GM06990 (cell line): ENCODE results near the gene BLM.

ENCODE experiments used
- DNase-seq: peaks from one replicate; pipeline ENCODE4 v3.0.0-alpha.2; 2011; ENCODE audit not compliant: insufficient read length; ENCODE audit errors: extremely low read depth
- H3K27me3 ChIP-seq: replicated peaks from 2 replicates; pipeline ENCODE4 v1.6.0; 2011; ENCODE audit warnings: low read length; ENCODE audit not compliant: control insufficient read depth, insufficient read depth
- H3K36me3 ChIP-seq: 2 replicates; pipeline ENCODE4 v1.5.1; 2011; ENCODE audit warnings: low read length; ENCODE audit not compliant: control insufficient read depth, insufficient read depth
- H3K4me3 ChIP-seq: replicated peaks from 2 replicates; pipeline ENCODE4 v1.5.1; 2011; ENCODE audit warnings: low read depth, mild to moderate bottlenecking, control low read depth, low read length
- TF ChIP-seq, protein P1 (sequence below): IDR thresholded peaks from 2 replicates; pipeline ENCODE4 v1.5.1; 2011; ENCODE audit warnings: low read length, control low read depth, mild to moderate bottlenecking, inconsistent platforms; ENCODE audit not compliant: insufficient read depth, poor library complexity, severe bottlenecking

Gene BLM

DNA sequence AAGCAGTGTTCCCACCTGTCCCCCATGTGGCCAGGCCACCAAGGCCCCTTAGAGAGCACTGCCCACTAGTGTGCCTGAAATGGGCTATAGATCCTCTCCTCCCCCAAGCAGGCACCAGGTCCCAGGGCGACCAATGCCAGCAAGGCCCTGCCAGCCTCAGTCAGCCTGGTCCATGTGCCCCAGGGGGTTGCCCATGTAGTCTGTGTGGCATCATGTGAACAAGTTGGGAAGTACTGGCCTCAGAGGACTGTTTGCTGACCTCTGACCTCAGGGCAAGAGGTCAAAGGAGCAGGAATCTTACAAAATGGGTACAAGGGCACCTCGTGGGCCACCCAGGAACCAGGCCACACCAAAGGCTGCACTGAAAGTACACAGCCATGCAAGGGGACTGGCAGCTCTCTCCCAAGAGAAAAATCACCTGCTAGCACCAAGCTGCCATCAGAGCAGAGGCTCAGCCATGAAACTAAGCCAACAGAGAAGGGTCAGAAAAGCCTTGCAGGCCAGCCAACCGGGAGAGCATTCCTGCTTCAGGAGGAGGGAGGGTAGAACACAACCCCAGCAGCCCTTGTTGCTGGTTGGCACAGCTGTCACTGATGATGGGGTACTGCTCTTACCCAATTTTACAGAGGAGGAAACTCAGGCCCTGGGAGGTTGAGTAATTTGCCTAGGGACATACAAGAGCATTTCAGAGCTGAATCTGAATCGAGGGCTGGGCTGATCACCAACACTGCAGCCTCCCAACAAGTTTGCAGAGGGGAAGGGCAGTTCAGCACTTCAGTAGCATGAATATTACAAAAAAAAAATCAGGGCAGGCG is 146.0 kb downstream of the BLM start:
- no peak overlapping the region for H3K4me3 ChIP-seq
- no peak for DNase-seq
- no peaks in the 10 kb centered on the region for H3K27me3 ChIP-seq
- H3K36me3 ChIP-seq = no peaks in the 10 kb centered on the region
- TF ChIP-seq, protein P1, sequence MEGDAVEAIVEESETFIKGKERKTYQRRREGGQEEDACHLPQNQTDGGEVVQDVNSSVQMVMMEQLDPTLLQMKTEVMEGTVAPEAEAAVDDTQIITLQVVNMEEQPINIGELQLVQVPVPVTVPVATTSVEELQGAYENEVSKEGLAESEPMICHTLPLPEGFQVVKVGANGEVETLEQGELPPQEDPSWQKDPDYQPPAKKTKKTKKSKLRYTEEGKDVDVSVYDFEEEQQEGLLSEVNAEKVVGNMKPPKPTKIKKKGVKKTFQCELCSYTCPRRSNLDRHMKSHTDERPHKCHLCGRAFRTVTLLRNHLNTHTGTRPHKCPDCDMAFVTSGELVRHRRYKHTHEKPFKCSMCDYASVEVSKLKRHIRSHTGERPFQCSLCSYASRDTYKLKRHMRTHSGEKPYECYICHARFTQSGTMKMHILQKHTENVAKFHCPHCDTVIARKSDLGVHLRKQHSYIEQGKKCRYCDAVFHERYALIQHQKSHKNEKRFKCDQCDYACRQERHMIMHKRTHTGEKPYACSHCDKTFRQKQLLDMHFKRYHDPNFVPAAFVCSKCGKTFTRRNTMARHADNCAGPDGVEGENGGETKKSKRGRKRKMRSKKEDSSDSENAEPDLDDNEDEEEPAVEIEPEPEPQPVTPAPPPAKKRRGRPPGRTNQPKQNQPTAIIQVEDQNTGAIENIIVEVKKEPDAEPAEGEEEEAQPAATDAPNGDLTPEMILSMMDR = no peak

DNA sequence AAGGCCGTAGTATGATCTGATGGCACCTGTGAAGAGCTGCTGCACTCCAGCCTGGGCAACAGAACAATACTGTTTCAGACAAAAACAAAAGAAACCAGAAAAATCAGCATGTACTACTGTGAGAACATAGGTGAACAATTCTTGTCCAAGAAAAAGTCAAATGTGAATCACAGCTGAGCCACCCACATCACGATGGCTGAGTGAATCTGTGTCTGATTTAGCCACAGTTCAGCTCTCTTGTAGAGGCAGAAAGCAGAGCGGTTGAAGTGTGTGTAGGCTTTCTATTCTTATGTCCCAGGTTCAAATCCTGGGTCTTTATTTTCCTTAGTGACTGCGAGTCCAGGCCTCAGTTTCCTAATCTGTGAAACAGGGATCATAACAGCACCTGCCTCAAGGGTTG is 146.8 kb downstream of the BLM start:
- no peaks in the 10 kb centered on the region for H3K36me3 ChIP-seq
- TF ChIP-seq, protein P1 = no peak
- no peaks in the 10 kb centered on the region for H3K27me3 ChIP-seq
- no peak for DNase-seq
- no peak overlapping the region for H3K4me3 ChIP-seq

DNA sequence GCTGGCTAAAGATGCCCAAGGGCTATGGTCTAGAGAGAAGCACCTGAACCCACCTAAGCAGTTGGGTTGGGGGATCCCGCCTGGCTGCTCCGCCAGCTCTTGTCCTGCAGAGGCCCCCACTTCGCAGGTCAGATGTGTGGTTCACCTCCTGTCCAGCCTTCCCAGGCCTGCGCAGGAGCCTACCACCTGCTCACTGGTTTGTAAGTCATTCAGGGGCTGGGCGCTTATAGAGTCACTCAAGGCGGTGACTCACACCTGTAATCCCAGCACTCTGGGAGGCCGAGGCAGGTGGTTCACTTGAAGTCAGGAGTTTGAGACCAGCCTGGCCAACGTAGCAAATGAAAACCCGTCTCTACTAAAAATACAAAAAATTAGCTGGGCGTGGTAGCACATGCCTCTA is 147.4 kb downstream of the BLM start:
- Histone ChIP-seq H3K4me3 (no peak overlapping the region), H3K36me3 (no peaks in the 10 kb centered on the region), H3K27me3 (no peaks in the 10 kb centered on the region)
- DNase-seq = no peak
- TF ChIP-seq, protein P1 = no peak

DNA sequence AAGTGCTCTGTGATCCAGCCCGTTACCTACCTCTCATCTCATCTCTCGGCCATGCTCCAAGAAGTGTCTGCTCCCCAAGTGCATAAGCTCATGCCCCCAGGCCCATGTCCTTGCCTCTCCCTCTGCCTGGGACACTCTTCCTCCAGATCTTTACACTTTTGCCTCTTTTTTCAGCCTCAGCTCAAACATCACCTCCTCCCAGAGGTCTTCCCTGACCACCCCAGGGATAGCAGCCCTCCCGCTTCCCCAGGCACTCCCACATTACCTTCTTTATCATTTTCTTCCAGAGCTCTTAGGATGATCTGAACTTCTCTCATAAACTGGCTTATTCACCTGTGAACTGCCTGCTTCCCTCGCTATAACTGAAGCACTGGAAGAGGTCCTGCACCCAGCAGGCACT is 148.6 kb downstream of the BLM start:
- no peak for DNase-seq
- no peak overlapping the region for H3K4me3 ChIP-seq
- no peaks in the 10 kb centered on the region for H3K27me3 ChIP-seq
- TF ChIP-seq, protein P1 = no peak
- no peaks in the 10 kb centered on the region for H3K36me3 ChIP-seq
